Activated CD4-positive, alpha-beta T cell treated with anti-CD3 and anti-CD28 coated beads, Interleukin-2, amount 10 ng/mL, durations not matched to agents 24 days and 14 days (primary cell): ENCODE measurements around the gene S1PR1. TPM values are rescaled to one million over a fixed set of nuclear protein-coding genes. Genes with fewer than 3 reads are reported as not detected.
"Not testable (repeated sequence)": the region's sequence is repeated elsewhere in the genome, so short reads cannot be mapped to it uniquely, and the experiment has no call there.

Experiments
- DNase-seq: peaks from one replicate; pipeline ENCODE4 v3.0.0; 2022
- H3K27ac Mint-ChIP-seq: one replicate; pipeline ENCODE4 v1.8.0; 2022; ENCODE audit warnings: mild to moderate bottlenecking, mixed read lengths
- H3K27me3 Mint-ChIP-seq: one replicate; pipeline ENCODE4 v1.8.0; 2022; ENCODE audit warnings: mixed read lengths
- H3K36me3 Mint-ChIP-seq: one replicate; pipeline ENCODE4 v1.8.0; 2022; ENCODE audit warnings: low read depth, mild to moderate bottlenecking, mixed read lengths
- H3K4me1 Mint-ChIP-seq: one replicate; pipeline ENCODE4 v1.8.0; 2021; ENCODE audit warnings: mixed read lengths
- H3K4me3 Mint-ChIP-seq: one replicate; pipeline ENCODE4 v1.8.0; 2022; ENCODE audit warnings: mild to moderate bottlenecking, moderate library complexity, mixed read lengths
- H3K9me3 Mint-ChIP-seq: one replicate; pipeline ENCODE4 v1.8.0; 2021; ENCODE audit warnings: mixed read lengths
- intact Hi-C: fragments of 100-400 bp; cut with micrococcal nuclease; formaldehyde crosslinking; loops from one replicate; pipeline ENCODE4 v1.15.1; 2023
- total RNA-seq: library from RNA; stranded (reverse); gene quantifications from 2 replicates; pipeline ENCODE4 v1.2.3, GENCODE V29; 2022

Gene S1PR1
- total RNA-seq, 1 donor from 2014 or later: 51.2 TPM

DNA sequence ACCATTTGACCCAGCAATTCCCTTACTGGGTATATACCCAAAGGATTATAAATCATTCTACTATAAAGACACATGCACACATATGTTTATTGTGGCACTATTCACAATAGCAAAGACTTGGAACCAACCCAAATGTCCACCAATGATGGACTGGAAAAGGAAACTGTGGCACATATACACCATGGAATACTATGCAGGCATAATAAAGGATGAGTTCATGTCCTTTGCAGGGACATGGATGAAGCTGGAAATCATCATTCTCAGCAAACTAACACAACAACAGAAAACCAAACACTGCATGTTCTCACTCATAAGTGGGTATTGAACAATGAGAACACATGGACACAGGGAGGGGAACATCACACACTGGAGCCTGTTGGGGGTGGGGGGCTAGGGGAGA lies 4.6 kb upstream of the S1PR1 start:
- Mint-ChIP-seq H3K36me3 (peaks cover 25% of the 10 kb centered on the region), H3K4me1 (peaks cover 40% of the 10 kb centered on the region), H3K27ac (peak overlapping the region; percentile 43)
- H3K4me3 Mint-ChIP-seq, DNase-seq, H3K27me3 Mint-ChIP-seq, H3K9me3 Mint-ChIP-seq: not testable (repeated sequence)
- intact Hi-C loops: loop anchor here (10.0 kb wide), 1 partner anchor 123 kb away; no protein-coding TSS in a partner anchor

GRCh38 chr1:101233495-101233894 lies 3.3 kb upstream of the S1PR1 start:
- intact Hi-C loops: loop anchor here (10.0 kb wide), 1 partner anchor 121 kb away; no protein-coding TSS in a partner anchor
- Mint-ChIP-seq H3K9me3 (no peaks in the 10 kb centered on the region), H3K27ac (peak overlapping the region; percentile 79), H3K27me3 (no peaks in the 10 kb centered on the region), H3K36me3 (peaks cover 32% of the 10 kb centered on the region), H3K4me1 (peaks cover 40% of the 10 kb centered on the region), H3K4me3 (no peak overlapping the region)
- no peak for DNase-seq

DNA sequence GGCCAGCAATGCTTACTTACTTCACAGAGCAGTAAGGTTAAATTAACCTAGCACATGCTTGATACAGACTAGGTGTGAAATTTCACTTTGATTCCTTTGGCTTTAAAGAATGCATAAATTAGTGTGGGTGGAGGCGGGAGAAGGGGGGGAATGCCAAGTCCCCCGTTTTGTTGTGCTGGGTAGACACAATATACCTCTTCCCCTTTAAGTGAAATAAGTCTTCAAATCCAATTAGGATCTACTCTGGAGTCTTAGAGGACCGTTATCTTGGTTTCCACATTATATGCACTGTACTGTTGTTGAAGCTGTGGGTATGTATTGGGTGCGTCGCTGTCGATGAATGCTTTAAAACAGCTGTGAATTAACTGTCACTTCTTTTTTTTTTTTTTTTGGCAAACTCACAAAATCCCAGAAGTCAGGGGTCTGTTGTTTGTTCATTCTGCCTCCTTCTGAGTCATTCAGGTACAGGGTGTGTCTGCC lies 1.6 kb upstream of the S1PR1 start:
- H3K27me3 Mint-ChIP-seq: no peaks in the 10 kb centered on the region
- H3K27ac Mint-ChIP-seq: peak overlapping the region; percentile 96
- H3K4me1 Mint-ChIP-seq: peaks cover 49% of the 10 kb centered on the region
- DNase-seq: no peak
- no peaks in the 10 kb centered on the region for H3K9me3 Mint-ChIP-seq
- intact Hi-C loops: loop anchor here (1.0 to 10.0 kb wide), 5 partner anchors 36 to 883 kb away; partner anchors contain the start of gene CDC14A
- peak overlapping the region; percentile 90 for H3K4me3 Mint-ChIP-seq
- H3K36me3 Mint-ChIP-seq: peaks cover 46% of the 10 kb centered on the region

DNA sequence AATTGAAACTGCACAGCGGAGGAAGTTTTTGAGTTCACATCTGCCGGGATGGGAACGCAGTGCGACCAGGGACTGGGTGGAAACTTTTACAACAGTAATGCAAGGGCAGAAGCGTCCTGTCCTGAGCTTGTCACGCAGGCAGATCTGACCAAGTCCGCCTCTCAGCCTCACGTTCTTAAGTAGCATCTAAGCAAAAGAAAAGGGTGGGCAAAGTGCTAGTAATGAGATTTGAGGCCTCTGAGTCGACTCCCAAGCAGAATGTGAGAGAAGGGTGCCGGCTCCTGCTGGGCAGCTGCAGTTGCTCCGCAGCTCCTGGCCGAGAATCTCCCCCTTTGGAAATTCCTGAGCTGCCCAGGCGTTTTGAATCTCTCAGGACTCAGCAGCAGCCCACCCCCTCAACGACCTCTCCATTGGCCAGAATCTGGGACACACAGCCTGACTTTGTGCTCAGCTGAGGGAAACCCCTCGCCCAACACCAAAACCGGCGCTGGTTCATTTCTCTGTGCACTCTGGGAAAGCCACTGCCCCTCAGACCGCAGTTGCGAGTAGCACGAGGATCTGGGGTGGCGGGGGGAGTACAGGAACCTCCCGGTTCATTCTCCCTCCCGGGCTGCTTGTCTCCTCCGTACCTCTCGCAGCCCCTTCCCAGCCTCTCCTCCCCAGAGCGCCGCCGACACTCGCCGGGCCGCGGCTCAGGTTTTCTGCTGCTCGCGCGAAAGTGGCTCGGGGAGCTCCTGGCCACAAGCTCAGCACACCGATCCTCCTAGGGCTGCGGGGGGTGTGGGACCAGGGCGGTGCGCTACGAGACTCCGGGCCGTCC lies 913 bp upstream of the S1PR1 start:
- Mint-ChIP-seq H3K4me1 (peaks cover 51% of the 10 kb centered on the region), H3K27me3 (no peaks in the 10 kb centered on the region), H3K4me3 (peak overlapping the region; percentile 90), H3K27ac (peak overlapping the region; percentile 96), H3K36me3 (peaks cover 46% of the 10 kb centered on the region), H3K9me3 (no peaks in the 10 kb centered on the region)
- peak; percentile 92 for DNase-seq
- intact Hi-C loops: loop anchor here (1.0 to 10.0 kb wide), 7 partner anchors 23 to 884 kb away; partner anchors contain the start of genes CDC14A and SLC30A7

- peak overlapping the region; percentile 96 for H3K27ac Mint-ChIP-seq
- intact Hi-C loops: loop anchor here (1.0 to 10.0 kb wide), 5 partner anchors 21 to 885 kb away; partner anchors contain the start of genes CDC14A and DPH5
- peak overlapping the region; percentile 90 for H3K4me3 Mint-ChIP-seq
- peak; percentile 71 for DNase-seq
- peaks cover 55% of the 10 kb centered on the region for H3K4me1 Mint-ChIP-seq
- peaks cover 52% of the 10 kb centered on the region for H3K36me3 Mint-ChIP-seq
- H3K27me3 Mint-ChIP-seq: no peaks in the 10 kb centered on the region
- no peaks in the 10 kb centered on the region for H3K9me3 Mint-ChIP-seq
These were observed 514 bp downstream of the S1PR1 start for GRCh38 chr1:101237229-101237837.

- Mint-ChIP-seq H3K27me3 (no peaks in the 10 kb centered on the region), H3K4me3 (peak overlapping the region; percentile 90), H3K9me3 (no peaks in the 10 kb centered on the region), H3K27ac (peak overlapping the region; percentile 96), H3K4me1 (peaks cover 55% of the 10 kb centered on the region), H3K36me3 (peaks cover 54% of the 10 kb centered on the region)
- DNase-seq: peak; percentile 84
- intact Hi-C loops: loop anchor here (1.0 to 10.0 kb wide), 8 partner anchors 53 to 1199 kb away; partner anchors contain the start of gene CDC14A
These were observed 1.3 kb downstream of the S1PR1 start for GRCh38 chr1:101238031-101238628.

GRCh38 chr1:101238681-101239094 lies 1.9 kb downstream of the S1PR1 start:
- Mint-ChIP-seq H3K4me3 (peak overlapping the region; percentile 90), H3K4me1 (peaks cover 52% of the 10 kb centered on the region), H3K36me3 (peaks cover 57% of the 10 kb centered on the region), H3K9me3 (no peaks in the 10 kb centered on the region), H3K27ac (peak overlapping the region; percentile 96), H3K27me3 (no peaks in the 10 kb centered on the region)
- DNase-seq: peak; percentile 96
- intact Hi-C loops: loop anchor here (1.0 to 10.0 kb wide), 8 partner anchors 53 to 1200 kb away; partner anchors contain the start of gene CDC14A

- peak; percentile 92 for DNase-seq
These were observed 2.5 kb downstream of the S1PR1 start for GRCh38 chr1:101239095-101240040.

DNA sequence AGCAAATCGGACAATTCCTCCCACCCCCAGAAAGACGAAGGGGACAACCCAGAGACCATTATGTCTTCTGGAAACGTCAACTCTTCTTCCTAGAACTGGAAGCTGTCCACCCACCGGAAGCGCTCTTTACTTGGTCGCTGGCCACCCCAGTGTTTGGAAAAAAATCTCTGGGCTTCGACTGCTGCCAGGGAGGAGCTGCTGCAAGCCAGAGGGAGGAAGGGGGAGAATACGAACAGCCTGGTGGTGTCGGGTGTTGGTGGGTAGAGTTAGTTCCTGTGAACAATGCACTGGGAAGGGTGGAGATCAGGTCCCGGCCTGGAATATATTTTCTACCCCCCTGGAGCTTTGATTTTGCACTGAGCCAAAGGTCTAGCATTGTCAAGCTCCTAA lies 3.2 kb downstream of the S1PR1 start:
- Mint-ChIP-seq H3K27ac (peak overlapping the region; percentile 96), H3K9me3 (no peaks in the 10 kb centered on the region), H3K4me3 (peak overlapping the region; percentile 90), H3K4me1 (peaks cover 51% of the 10 kb centered on the region), H3K36me3 (peaks cover 62% of the 10 kb centered on the region), H3K27me3 (no peaks in the 10 kb centered on the region)
- peak; percentile 66 for DNase-seq
- intact Hi-C loops: no loop called here

More at GRCh38 chr1:101239095-101240040, 2.5 kb downstream of the S1PR1 start:
- Mint-ChIP-seq H3K27me3 (no peaks in the 10 kb centered on the region), H3K36me3 (peaks cover 59% of the 10 kb centered on the region), H3K27ac (peak overlapping the region; percentile 96), H3K4me1 (peaks cover 52% of the 10 kb centered on the region), H3K9me3 (no peaks in the 10 kb centered on the region), H3K4me3 (peak overlapping the region; percentile 90)
- intact Hi-C loops: loop anchor here (2.0 to 10.0 kb wide), 4 partner anchors 115 to 1201 kb away; partner anchors contain the start of gene CDC14A

DNA sequence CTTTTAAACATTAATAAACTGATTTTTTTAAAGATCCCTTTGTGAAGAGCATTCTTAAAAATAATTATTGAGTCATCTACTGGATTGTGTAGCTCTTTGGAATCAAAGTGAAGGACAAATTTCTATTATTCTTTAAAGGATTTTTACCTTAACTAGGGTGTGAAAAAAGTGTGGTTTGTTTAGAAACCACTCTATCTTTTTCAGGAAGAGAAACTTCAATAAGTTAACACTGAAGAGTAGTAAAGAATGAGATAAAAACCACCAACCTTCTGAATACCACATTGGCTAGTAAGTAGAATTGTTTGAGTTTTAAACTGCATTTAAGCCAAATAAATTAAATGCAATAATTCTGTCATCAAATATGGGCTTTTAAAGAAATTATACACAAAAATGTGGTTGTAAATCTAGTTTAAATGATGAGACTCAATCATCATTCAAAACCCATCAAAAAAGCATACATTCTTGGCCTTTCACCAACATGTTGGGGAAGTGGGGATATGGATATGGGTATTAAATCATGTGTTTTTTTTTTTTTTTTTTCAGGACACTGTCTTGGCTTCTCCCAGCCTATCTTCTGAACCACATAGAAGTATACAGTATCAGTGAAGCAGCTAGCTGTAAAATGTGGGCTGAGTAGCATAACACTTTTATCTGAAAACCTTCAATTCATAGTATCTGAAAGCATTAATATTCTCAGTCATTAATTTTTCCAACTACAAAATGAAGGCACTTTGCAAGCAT lies 4.8 kb downstream of the S1PR1 start:
- Mint-ChIP-seq H3K9me3 (no peaks in the 10 kb centered on the region), H3K27ac (no peak overlapping the region), H3K36me3 (peaks cover 62% of the 10 kb centered on the region), H3K4me1 (peaks cover 46% of the 10 kb centered on the region), H3K4me3 (peak overlapping the region; percentile 76), H3K27me3 (no peaks in the 10 kb centered on the region)
- intact Hi-C loops: loop anchor here (2.0 kb wide), 1 partner anchor 37 kb away; no protein-coding TSS in a partner anchor
- DNase-seq: no peak

- Mint-ChIP-seq H3K4me3 (peak overlapping the region; percentile 76), H3K27me3 (no peaks in the 10 kb centered on the region), H3K27ac (peak overlapping the region; percentile 8), H3K9me3 (no peaks in the 10 kb centered on the region), H3K36me3 (peaks cover 59% of the 10 kb centered on the region), H3K4me1 (peaks cover 47% of the 10 kb centered on the region)
- no peak for DNase-seq
- intact Hi-C loops: loop anchor here (2.0 kb wide), 1 partner anchor 36 kb away; no protein-coding TSS in a partner anchor
These were observed 5.7 kb downstream of the S1PR1 start for GRCh38 chr1:101242324-101243050.
